GM12891 (cell line): ENCODE data around the gene ITGB3BP.

Source experiments
- PAX5 ChIP-seq: IDR thresholded peaks from 2 replicates; pipeline ENCODE4 v1.6.1; 2011; ENCODE audit warnings: low read length, moderate library complexity, mild to moderate bottlenecking; ENCODE audit not compliant: insufficient read depth, severe bottlenecking
- POLR2A ChIP-seq: IDR thresholded peaks from 2 replicates; pipeline ENCODE4 v1.6.1; 2011; ENCODE audit warnings: low read depth, low read length, control low read depth
- POLR2AphosphoS5 ChIP-seq: IDR thresholded peaks from 2 replicates; pipeline ENCODE4 v1.6.1; 2011; ENCODE audit warnings: low read depth, low read length, control low read depth
- TAF1 ChIP-seq: IDR thresholded peaks from 2 replicates; pipeline ENCODE4 v1.6.1; 2011; ENCODE audit warnings: low read depth, low read length, control low read depth

DNA sequence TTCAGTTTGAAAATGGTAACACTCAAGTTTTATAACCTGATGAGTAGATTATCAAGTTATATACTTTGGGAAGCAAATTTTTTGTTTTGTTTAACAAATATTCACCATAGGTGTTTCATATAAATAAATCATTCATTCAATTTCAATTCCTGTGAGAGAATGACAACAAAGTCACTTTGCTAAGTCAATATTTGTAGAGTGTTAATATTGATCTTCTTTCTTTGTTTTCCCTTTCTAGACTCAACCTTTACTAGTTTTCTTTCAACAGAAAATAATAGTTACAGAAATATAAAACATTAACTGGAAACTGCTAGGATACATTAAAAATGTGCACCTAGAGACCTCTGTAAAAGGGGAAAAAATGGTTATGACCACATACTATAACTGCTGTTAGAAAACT is 11.4 kb upstream of the ITGB3BP start:
- TF ChIP-seq POLR2A = no peak
- TF ChIP-seq POLR2AphosphoS5 = no peak
- TF ChIP-seq PAX5 = no peak
- no peak for TF ChIP-seq TAF1
